Heart left ventricle (tissue), 16 donors: ENCODE data around the gene ECD. TPM values are rescaled to one million over a fixed set of nuclear protein-coding genes. Genes with fewer than 3 reads are reported as not detected.

Source experiments
- ATAC-seq, 4 donors: fragments of 200-7000 bp; cut with Tn5 transposase; one replicate each; pipeline ENCODE4 v1.9.1; 2020 to 2022; ENCODE audit warnings: moderate library complexity in 4 of 4, mild to moderate bottlenecking in 3 of 4, moderate number of reproducible peaks in 1 of 4
- DNase-seq, 5 donors: peaks; one replicate each; pipeline ENCODE4 v3.0.0-alpha.2; 2020
- H3K27ac ChIP-seq, 12 donors: fragments of 200-600 bp; sonication (generic) in 4 of 12; one replicate each; pipeline versions ENCODE4 v1.5.0 to v1.8.0; 2016 to 2022; ENCODE audit warnings: mild to moderate bottlenecking in 2 of 12
- H3K27me3 ChIP-seq, 9 donors: fragments of 200-600 bp; sonication (generic) in 2 of 9; one replicate each; pipeline versions ENCODE4 v1.5.1 to v1.8.0; 2016 to 2022; ENCODE audit warnings: mild to moderate bottlenecking in 3 of 9
- H3K36me3 ChIP-seq, 9 donors: fragments of 200-600 bp; sonication (generic) in 2 of 9; one replicate each; pipeline versions ENCODE4 v1.5.0 to v1.8.0; 2018 to 2022; ENCODE audit warnings: mild to moderate bottlenecking in 2 of 9
- H3K4me1 ChIP-seq, 12 donors: fragments of 200-600 bp; sonication (generic) in 4 of 12; one replicate each; pipeline versions ENCODE4 v1.5.0 to v1.8.0; 2016 to 2022; ENCODE audit warnings: mild to moderate bottlenecking in 3 of 12
- H3K4me3 ChIP-seq, 12 donors: fragments of 200-600 bp; sonication (generic) in 4 of 12; one replicate each; pipeline versions ENCODE4 v1.5.0 to v1.8.0; 2017 to 2022; ENCODE audit warnings: mild to moderate bottlenecking in 9 of 12, moderate library complexity in 4 of 12
- H3K9me3 ChIP-seq, 12 donors: fragments of 200-600 bp; sonication (generic) in 4 of 12; one replicate each; pipeline versions ENCODE4 v1.5.0 to v1.8.0; 2016 to 2022; ENCODE audit warnings: mild to moderate bottlenecking in 1 of 12
- POLR2A ChIP-seq, 2 donors: fragments of 450-650 bp; IDR thresholded peaks; one replicate each; pipeline ENCODE4 v1.6.1; 2017; ENCODE audit warnings: antibody characterized with exemption in 2 of 2, mild to moderate bottlenecking in 2 of 2, moderate library complexity in 2 of 2
- WGBS, 4 donors: extraction: QIAGEN DNeasy Blood & Tissue Kit in 2 of 4; methylation state at CpG; one replicate each; pipeline versions ENCODE4 v1.1.5 to v1.1.7; 2013 to 2018; 5-methylcytosine and 5-hydroxymethylcytosine counted together
- intact Hi-C, 10 donors: fragments of 100-400 bp; cut with DNase I; formaldehyde crosslinking; loops; one replicate each; pipeline versions ENCODE4 v1.11.1 to v1.14.2; 2022
- polyA plus RNA-seq, 2 donors: library from polyadenylated mRNA; stranded (reverse); fragments of 200-250 nt; gene quantifications; one replicate each; pipeline ENCODE4 v1.2.3, GENCODE V29; 2013
- total RNA-seq, 9 donors: library from RNA; depleted of rRNA in 2 of 9; stranded (reverse); fragments of >200 nt in 2 of 9; fragmentation: NEBNext Ultra II Directional in 3 of 9; extraction: Animal tissue kit (Norgen Biotek cat#: 25700) in 3 of 9; gene quantifications; one replicate each; pipeline versions ENCODE4 v1.1.0 to v1.2.4, GENCODE V29; 2016 to 2023
- TF ChIP-seq, protein P1 (sequence below), 12 donors: fragments of 200-600 bp; sonication (generic) in 4 of 12; IDR thresholded peaks; one replicate each; pipeline versions ENCODE4 v1.5.0 to v1.8.0; 2018 to 2022; ENCODE audit warnings: antibody characterized with exemption in 12 of 12, mild to moderate bottlenecking in 5 of 12
- donor health status: ischemic (EF 13 %, LVEDD 7.1; RV severe dilation, severe dysfunction).
- donor health status: healthy with polysubstance abuse.
- donor health status: DM: no; HTN: yes; CAD: no.
- donor health status: DM: no; HTN: no; CAD: no.
- donor health status: ischemic (EF 25% LVEDD 6.9; RV normal size, moderate dysfunction).
- donor health status: ischemic (EF 25% LVEDD 5.7; RV mildly dilated, moderate dysfunction).
- donor health status: healthy.
- donor health status: DM: yes; HTN: yes; CAD: no.
- donor health status: ischemic (EF 35%, LVEDD 5.7; RV mildly dilated, moderate dysfunction).
- donor health status: nonischemic (EF 11% LVEDD 7.7; RV severe dilation, severe dysfunction).
- donor health status: DM: yes; HTN: yes; CAD: no.
- donor health status: PGD.
- donor health status: ischemic (EF 29% LVEDD 5.4; RV normal size, mild dysfunction).
- donor health status: nonischemic (EF 23%, LVEDD 6.1; RV moderate dilation, normal function).

Gene ECD
- total and polyA plus RNA-seq, 11 donors = 7.5 to 21.9 (median 17.9) TPM

DNA sequence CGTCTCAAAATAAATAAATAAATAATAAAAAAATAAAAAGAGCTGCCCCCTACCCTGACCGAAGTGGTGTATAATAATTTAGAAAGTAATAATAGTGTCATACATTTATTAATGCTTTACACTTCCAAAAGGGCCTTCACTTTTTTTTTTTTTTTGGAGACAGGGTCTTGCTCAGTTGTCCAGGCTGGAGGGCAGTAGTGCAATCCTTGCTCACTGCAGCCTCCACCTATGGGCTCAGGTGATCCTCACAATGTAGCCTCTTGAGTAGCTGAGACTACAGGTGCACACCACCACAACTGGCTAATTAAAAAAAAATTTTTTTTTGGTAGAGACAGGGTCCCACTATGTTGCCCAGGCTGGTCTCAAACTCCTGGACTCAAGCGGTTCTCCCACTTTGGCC, 1.5 kb upstream of the ECD start:
- DNase-seq = no peak
- H3K4me3 ChIP-seq = peak overlapping the region in 3 of 12 donors; percentile 76 to 97 (median 81)
- no peak overlapping the region for H3K27ac ChIP-seq
- no peak for ATAC-seq
- TF ChIP-seq, protein P1, sequence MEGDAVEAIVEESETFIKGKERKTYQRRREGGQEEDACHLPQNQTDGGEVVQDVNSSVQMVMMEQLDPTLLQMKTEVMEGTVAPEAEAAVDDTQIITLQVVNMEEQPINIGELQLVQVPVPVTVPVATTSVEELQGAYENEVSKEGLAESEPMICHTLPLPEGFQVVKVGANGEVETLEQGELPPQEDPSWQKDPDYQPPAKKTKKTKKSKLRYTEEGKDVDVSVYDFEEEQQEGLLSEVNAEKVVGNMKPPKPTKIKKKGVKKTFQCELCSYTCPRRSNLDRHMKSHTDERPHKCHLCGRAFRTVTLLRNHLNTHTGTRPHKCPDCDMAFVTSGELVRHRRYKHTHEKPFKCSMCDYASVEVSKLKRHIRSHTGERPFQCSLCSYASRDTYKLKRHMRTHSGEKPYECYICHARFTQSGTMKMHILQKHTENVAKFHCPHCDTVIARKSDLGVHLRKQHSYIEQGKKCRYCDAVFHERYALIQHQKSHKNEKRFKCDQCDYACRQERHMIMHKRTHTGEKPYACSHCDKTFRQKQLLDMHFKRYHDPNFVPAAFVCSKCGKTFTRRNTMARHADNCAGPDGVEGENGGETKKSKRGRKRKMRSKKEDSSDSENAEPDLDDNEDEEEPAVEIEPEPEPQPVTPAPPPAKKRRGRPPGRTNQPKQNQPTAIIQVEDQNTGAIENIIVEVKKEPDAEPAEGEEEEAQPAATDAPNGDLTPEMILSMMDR (IDR thresholded peaks at IDR 0.05) = no peak
- no peak for TF ChIP-seq POLR2A (IDR thresholded peaks at IDR 0.05)
- H3K4me1 ChIP-seq = peaks cover 0 to 39% (median 25%) of the 10 kb centered on the region in 12 donors
- peaks cover 0 to 12% (median 0%) of the 10 kb centered on the region in 9 donors for H3K36me3 ChIP-seq
- 94 to 98% (median 95%) methylated on average over 3 of the region's 3 CpGs for WGBS, 4 donors
- H3K27me3 ChIP-seq = no peaks in the 10 kb centered on the region
- H3K9me3 ChIP-seq = no peaks in the 10 kb centered on the region
- intact Hi-C loops = loop anchor here in 6 of 10 donors (5.0 to 10.0 kb wide), 6 partner anchors 55 to 805 kb away; partner anchors contain the start of genes P4HA1 (in 3 of the 6), MRPS16 (in 1 of the 6) and NUDT13 (in 1 of the 6)

- Histone ChIP-seq H3K36me3 (peaks cover 0 to 21% (median 7%) of the 10 kb centered on the region in 9 donors), H3K27ac (peak overlapping the region; percentile 80 to 97 (median 94)), H3K4me3 (peak overlapping the region; percentile 71 to 98 (median 82)), H3K9me3 (no peaks in the 10 kb centered on the region), H3K27me3 (no peaks in the 10 kb centered on the region), H3K4me1 (peaks cover 0 to 45% (median 28%) of the 10 kb centered on the region in 12 donors)
- intact Hi-C loops = loop anchor here in 6 of 10 donors (5.0 to 10.0 kb wide), 6 partner anchors 54 to 804 kb away; partner anchors contain the start of genes P4HA1 (in 3 of the 6), MRPS16 (in 1 of the 6) and NUDT13 (in 1 of the 6)
- 0 to 2% (median 0%) methylated on average over 6 of the region's 6 CpGs for WGBS, 4 donors
- ATAC-seq = peak in 2 of 4 donors; percentile 23 to 38
- TF ChIP-seq, protein P1 (IDR thresholded peaks at IDR 0.05) = peak in 1 of 12 donors; percentile 3
- no peak for TF ChIP-seq POLR2A (IDR thresholded peaks at IDR 0.05)
- no peak for DNase-seq
These were observed 626 bp upstream of the ECD start for GRCh38 chr10:73168465-73168803.

DNA sequence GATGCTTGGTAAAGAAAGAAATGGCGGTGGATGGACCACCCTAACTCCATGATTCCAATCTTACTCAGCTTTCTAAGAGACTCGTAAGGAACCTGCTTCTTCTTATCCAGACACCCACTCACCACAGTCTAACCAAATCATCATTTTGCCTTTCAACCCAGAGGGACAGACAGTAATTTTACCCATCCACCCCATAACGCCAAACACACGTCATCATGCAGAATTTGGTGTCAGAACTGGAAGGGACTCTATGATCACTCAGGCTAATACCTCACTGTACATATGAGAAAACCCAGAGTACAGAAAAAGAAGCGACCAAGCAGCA, 388 bp downstream of the ECD start:
- 3 to 9% (median 8%) methylated on average over 5 of the region's 5 CpGs for WGBS, 4 donors
- Histone ChIP-seq H3K27ac (peak overlapping the region; percentile 80 to 97 (median 94)), H3K4me1 (peaks cover 0 to 55% (median 35%) of the 10 kb centered on the region in 12 donors), H3K27me3 (no peaks in the 10 kb centered on the region), H3K9me3 (no peaks in the 10 kb centered on the region), H3K4me3 (peak overlapping the region; percentile 71 to 98 (median 82)), H3K36me3 (peaks cover 0 to 30% (median 17%) of the 10 kb centered on the region in 9 donors)
- intact Hi-C loops = loop anchor here in 6 of 10 donors (5.0 to 10.0 kb wide), 6 partner anchors 53 to 803 kb away; partner anchors contain the start of genes P4HA1 (in 3 of the 6), MRPS16 (in 1 of the 6) and NUDT13 (in 1 of the 6)
- DNase-seq (no peak), ATAC-seq (no peak)
- TF ChIP-seq POLR2A (IDR thresholded peaks at IDR 0.05) = no peak
- TF ChIP-seq, protein P1 (IDR thresholded peaks at IDR 0.05) = no peak

- Histone ChIP-seq H3K27me3 (no peaks in the 10 kb centered on the region), H3K4me1 (peaks cover 0 to 60% (median 38%) of the 10 kb centered on the region in 12 donors), H3K36me3 (peaks cover 0 to 30% (median 22%) of the 10 kb centered on the region in 9 donors), H3K4me3 (peak overlapping the region; percentile 71 to 98 (median 82)), H3K27ac (peak overlapping the region in 8 of 12 donors; percentile 80 to 97 (median 94)), H3K9me3 (no peaks in the 10 kb centered on the region)
- no peak for DNase-seq
- ATAC-seq = no peak
- intact Hi-C loops = loop anchor here in 6 of 10 donors (5.0 to 10.0 kb wide), 6 partner anchors 52 to 802 kb away; partner anchors contain the start of genes P4HA1 (in 3 of the 6), MRPS16 (in 1 of the 6) and NUDT13 (in 1 of the 6)
- TF ChIP-seq, protein P1 (IDR thresholded peaks at IDR 0.05) = no peak
- TF ChIP-seq POLR2A (IDR thresholded peaks at IDR 0.05) = no peak
- 75 to 93% (median 84%) methylated on average over 2 of the region's 2 CpGs for WGBS, 4 donors
These were observed 836 bp downstream of the ECD start for GRCh38 chr10:73166972-73167371.
